HG03521 (cell line): ENCODE measurements around the gene BBS9.
"Not testable (repeated sequence)": the region's sequence is repeated elsewhere in the genome, so short reads cannot be mapped to it uniquely, and the experiment has no call there.

ENCODE experiments used
- ATAC-seq: cut with Tn5 transposase; IDR thresholded peaks from one replicate; pipeline ENCODE4 v1.9.1; 2021; ENCODE audit warnings: mild to moderate bottlenecking, moderate library complexity; ENCODE audit not compliant: unreplicated experiment

Gene BBS9

DNA sequence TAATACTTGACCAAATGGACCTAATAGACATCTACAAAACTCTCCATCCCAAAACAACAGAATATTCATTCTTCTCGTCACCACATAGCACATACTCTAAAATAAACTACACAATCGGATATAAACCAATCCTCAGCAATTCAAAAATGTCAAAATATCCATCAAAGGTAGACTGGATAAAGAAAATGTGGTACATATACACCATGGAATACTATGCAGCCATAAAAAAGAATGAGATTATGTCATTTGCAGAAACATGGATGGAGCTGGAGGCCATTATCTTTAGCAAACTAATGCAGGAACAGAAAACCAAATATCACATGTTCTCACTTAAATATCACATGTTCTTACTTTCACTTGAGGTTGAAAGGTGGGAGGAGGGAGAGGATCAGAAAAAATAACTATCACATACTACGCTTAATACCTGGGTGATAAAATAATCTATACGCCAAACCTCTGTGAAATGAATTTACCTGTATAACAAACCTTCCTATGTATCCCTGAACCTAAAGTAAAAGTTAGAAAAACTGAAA, 142.5 kb downstream of the BBS9 start:
- not testable (repeated sequence) for ATAC-seq

DNA sequence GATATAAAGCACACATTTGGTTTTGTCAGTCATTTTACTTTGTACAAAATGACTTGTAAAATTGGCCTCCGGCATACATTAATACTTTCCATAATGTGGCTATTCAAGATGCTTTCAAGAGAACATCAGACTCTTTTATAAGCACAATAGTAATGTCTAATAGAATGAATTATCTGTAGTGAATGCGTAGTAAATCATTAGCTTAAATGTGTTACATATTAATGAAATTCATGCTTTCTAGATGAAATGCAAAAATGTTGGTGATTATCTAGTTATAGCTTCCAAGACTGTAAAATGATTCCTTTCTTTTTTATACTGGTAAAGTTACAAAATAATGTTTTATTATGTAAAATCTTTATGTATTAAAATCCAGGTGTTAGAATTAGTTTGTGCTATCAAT, 144.0 kb downstream of the BBS9 start:
- ATAC-seq, result no peak

DNA sequence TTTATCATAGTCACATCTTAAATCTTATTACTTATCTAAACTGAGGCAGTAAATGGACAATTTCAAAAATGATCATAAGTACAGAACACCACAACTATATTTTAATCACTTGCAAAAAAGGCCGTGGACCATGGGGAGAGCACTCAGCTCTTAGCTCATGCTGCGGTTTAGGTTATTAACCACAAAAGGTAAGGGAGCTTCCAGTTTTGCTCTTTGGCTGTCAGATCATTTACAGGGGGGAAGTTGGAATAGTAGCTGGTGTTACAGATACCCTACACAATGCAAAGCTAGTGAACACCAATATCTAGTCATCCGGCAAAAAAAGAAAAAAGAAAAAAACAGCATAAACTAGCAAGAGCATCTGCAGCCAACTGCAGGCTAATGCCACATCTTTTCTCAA, 147.0 kb downstream of the BBS9 start:
- no peak for ATAC-seq

DNA sequence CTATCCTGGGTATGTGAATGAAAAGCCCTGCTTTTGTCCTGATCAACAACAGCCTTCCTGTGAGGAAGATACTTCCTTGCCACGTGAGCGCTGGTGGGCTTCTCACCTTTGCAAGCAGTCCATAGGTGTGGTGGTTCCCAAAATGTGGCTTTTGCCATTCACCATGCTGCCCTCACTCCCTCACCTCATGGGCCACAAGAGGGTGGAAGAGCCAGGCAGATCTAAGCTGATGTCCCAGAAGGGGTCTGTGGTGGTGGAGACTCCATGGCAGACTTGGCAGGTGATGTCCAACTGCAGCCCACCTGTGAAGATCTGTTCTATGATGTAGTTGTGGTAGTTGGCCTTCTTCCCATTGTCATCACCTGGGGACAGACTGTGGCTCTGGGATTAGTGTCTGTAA, 147.4 kb downstream of the BBS9 start:
- no peak for ATAC-seq

DNA sequence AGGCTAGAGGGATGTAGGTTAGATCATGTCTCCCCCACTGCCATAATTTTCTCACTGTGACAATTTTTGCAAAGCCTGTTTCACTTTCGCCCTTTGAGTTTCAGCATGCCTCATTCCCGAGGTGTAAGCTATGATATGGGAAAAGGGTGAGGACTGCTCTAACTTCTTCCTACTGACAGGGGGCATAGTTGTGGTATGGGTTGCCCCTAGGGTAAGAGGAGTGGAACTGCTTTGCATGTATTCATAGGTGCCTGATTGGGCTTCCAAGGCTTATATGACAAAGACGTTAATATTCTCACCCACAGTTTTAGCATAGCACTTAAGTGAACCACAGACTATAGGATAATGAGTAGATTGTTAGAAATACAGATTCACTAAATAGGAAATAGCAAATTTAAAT, 148.7 kb downstream of the BBS9 start:
- no peak for ATAC-seq

DNA sequence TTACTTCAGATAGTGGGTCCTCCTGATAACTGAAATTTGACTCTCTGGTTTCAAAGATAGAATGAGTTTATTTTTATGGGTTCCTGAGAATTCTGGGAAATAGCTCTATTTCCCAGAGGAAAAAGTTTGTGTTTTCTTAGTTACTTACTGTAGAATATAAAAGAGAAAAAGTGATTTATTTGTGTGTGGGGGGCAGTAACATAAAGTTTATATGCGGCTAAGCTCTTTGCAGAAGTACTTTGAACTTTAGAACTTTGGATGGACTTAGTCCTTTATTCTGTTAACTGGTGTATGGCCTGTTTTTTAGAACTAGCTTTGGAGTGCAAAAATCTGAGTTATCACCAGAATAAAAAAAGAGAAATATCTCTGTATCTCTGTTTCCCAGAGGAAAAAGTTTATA, 157.1 kb downstream of the BBS9 start:
- no peak for ATAC-seq

DNA sequence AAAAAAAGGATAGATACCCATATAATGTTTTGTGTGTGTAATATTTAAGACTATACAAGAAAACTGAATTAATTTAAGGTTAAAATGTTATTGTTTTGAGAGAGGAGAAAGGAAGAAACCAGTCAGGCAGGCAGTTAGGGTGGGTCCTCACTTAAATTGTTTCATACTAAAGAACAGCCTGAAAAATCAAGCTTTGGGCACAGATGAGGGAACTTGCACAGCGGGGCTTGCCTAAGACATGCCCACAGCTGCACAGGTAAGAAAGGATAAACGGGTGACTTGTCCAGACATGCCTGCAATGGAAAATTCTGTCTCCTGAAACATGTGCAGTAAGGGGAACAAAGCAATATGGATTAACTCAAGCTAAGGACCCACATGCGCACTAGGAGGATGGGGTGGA, 158.4 kb downstream of the BBS9 start:
- ATAC-seq, result no peak

DNA sequence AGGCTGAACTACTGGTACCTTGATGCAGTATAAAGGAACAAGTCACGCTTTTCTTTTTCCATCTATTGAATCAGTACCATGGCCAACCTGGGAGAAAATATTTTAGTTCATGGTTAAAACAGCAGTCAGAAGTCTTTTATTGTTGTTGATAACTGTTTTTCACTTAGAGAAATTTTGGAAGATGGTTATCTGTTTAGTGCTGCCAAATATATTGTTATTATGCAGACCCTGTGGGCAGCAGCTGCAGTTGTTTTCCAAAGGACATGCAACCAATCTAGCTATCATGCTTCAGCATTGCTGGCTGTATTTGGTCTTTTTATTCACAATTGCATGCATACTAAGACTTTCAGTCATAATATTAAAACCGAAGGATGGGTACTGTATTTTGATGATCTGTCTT, 169.5 kb downstream of the BBS9 start:
- no peak for ATAC-seq

DNA sequence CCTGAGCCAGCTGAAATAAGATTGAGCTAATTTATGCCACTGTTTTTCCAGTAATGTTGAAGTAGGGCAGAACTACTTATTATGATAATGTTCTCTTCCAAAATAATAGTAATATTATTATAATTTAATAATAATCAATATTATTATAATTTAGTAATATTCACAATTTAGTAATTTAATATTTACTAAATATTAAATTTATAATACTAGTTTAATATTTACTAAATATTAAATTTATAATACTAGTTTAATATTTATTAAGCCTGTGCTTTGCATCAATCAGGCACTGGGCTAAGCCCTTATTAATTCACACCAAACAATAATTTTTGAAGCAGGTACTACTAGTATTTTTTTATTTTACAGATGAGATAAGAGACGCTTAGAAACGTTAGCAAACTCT, 170.1 kb downstream of the BBS9 start:
- ATAC-seq, result no peak

DNA sequence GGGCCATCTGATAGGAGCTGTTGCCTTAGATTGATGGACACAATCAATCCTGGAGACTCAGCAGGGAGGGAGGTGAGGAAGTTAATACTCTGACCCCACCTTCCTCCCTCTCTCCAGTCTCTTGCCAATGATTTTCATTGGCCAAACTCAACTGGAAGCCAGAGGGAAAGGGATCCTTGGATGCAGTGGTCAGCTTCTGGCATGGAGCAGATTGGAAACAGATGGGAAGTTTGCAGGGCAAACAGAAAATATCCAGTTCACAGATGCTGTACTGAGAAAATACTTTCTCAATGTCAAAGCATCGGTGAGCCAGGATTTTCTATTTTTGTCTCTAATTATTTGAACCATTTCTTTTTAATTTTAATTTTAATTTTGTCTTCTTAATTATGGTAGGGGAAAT, 170.8 kb downstream of the BBS9 start:
- ATAC-seq, result no peak

DNA sequence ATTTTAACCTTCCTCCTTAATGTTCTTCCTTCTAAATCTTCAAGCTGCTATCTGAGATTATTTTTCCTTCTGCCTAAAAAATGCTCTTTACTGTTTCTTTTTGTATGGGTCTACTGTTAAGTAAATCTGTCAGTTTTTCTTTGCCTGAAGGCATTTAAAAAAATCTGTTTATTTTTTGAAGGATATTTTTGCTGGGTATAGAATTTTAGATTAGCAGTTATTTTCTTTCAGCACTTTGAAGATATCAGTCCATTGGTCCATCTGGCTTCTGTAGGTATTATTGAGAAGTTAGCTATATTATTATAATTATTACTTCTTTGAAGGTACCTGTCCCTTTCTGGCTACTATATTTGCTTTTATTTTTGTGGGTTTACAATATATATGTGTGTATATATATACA, 171.4 kb downstream of the BBS9 start:
- no peak for ATAC-seq

DNA sequence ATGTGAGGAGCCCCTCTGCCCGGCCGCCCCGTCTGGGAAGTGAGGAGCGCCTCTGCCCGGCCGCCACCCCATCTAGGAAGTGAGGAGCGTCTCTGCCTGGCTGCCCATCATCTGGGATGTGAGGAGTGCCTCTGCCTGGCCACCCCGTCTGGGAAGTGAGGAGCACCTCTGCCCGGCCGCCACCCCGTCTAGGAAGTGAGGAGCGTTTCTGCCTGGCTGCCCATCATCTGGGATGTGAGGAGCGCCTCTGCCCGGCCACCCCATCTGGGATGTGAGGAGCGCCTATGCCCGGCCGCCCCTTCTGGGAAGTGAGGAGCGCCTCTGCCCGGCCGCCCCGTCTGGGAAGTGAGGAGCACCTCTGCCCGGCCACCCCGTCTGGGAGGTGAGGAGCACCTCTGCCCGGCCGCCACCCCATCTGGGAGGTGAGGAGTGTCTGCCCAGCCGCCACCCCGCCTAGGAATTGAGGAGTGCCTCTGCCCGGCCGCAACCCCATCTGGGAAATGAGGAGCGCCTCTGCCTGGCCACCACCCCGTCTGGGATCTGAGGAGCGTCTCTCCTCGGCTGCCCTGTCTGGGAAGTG, 174.7 kb downstream of the BBS9 start:
- not testable (repeated sequence) for ATAC-seq

DNA sequence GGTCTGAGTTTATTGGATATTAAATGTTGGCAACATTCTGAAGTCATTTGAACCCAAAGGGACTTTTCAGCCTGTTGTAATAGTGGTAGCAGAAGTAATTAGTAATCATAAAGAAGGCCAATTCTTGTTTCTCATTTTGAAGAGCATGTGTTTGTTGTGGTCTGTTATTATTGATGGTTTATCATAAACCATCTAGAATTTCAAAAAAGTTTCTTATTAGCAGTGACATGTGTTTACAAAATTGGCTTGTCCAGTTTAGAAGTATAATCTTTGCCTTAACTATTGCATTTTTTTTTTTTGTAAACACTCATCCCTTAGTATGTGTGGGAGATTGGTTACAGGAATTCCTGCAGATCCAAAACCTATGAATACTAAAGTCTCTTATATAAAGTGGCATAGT, 177.8 kb downstream of the BBS9 start:
- ATAC-seq, result no peak

DNA sequence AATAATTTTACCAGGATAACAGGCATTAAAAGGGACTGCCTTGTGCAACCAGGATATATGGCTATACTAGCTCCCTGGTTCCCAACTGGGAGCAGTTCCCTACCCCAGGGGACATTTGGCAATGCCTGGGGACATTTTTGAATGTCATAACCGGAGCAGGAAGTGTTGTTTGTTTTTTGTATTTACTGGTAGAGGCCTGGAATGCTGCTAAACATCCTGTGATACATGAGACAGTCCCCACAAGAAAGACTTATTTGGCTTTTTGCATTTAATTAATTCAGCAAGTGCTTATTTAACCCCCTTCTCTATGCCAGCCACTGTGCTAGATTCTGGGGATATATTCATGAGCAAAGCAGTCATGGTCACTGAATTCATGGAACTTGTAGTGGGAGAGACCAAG, 181.2 kb downstream of the BBS9 start:
- no peak for ATAC-seq

DNA sequence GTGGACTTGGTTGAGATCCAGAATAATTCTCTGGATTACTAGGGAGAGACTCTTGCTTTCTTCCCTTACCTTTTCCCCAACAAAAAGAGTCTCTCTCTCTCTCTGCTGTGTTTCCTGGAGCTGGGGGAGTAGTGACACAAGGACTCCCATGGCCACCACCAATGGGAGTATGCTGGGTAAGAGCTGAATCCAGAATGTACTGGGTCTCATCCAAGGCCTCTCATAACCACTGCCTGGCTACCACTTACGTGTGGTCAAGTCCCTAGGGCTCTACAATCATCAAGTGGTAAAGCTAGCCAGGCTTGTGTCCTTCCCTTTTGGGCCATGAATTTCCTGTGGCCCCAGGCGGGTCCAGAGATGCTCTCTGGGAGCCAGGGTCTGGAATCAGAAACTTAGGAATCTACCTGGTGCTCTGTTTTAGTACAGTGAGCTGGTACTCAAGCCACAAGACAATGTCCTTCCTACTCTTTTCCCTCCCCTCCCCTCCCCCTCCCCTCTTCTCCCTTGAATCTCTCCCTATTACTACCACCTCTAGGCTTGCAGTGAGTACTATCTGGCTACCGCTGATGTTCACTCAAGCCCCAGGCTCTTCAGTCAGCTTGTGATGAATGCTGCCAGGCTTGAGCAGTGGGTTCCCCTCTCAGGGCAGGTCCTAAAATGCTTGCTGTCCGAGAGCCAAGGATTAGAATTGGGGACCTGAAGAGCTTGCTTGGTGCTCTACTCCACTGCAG, 196.6 kb downstream of the BBS9 start:
- no peak for ATAC-seq

DNA sequence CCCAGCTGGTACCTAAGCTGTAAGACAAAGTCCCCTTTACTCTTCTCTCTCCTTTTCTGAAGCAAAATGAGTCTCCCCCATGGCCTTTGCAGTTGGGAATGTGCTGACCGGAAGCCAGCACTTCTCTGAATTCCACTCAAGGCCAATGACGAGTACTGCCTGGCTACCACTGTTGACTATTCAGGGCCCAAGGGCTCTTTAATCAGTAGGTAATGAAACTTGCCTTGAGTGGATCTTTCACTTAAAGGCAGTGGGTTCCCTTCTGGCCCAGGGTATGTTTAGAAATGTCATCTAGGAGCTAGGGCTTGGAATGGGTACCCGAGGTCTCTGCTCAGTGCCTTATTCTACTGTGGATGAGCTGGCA, 197.1 kb downstream of the BBS9 start:
- ATAC-seq, result no peak

DNA sequence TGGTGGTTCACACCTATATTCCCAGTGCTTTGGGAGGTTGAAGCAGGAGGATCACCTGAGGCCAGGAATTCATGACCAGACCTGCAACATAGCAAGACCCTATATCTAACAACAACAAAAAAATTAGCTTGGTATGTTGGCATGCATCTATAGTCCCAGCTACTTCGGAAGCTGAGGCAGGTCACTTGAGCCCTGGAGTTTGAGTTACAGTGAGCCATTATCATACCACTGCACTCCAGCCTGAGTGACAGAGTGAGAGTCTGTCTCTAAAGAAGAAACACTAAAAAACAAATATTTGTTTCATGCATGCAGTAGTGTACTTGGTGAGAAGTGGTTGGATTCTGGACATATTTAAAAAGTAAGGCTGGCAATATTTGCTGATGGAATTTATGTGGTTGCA, 198.1 kb downstream of the BBS9 start:
- ATAC-seq, result no peak

DNA sequence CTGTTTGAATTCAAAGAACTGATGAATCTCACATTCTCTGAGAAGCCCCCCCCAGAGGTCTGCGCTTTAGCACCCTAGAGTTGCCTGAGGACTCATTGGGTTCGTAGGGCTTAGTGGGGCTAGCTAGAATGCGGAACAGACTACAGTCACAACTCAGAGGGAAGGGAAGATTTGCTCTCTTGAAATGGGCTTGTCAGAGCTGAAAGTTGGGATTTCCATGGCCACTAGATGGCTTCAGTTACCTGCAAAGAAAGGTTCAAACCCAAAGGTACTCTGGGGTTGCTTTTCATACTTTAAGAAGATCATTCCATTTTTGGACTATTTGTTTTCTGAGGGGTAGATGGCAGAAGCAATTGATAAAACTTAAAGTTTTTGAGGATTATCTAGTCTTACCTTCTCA, 205.0 kb downstream of the BBS9 start:
- no peak for ATAC-seq

DNA sequence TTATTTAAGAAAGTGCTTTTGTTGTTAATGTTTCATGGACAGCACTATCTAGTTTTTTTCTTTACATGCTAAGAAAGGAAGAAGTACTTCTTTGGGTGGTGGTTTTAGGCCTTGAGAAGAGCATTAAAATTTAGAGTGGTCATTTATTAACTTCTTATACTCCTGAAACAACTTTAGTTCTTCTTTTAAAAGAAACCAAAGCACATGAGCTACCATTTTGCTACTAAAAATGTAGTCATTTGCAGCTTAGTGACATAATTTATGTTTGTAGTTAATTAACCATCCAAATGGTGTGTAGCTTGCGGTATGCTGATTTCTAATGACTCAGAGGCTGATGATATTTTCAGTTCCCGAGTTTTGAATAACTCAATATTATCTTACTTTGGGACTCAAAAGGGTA, 207.5 kb downstream of the BBS9 start:
- no peak for ATAC-seq

DNA sequence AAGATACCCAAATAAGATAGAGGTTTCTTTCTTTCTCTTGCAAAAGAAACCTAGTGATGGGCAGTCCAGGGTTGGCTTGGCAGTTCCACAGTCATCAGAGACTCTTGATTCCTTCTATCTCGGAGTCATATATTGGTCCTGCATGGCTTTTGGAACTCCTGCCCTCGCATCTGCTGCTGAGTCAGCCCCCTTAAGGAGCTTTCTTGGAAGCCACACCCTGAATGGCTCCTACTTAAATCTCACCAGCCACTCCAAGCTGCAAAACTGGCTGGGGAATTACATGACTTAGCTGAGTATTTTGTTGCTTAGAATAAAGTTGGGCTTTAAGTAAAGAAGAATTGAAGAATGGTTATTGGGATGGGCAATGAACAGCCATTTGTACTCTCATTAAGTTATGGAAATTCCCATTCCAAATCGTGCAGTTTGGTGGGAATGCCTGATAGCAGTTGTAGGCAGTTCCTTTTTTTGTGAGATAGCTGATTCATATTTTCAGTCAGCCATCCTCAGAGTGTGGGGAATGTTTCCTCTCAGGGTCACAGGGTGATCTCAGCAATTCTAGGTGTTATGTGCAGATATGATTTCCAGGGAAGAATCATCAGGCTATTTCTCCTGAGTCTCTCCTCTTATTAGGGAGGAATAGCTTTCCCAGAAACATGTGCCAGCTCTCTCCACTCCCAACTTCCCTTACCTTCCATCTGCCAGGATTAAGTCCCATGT, 209.9 kb downstream of the BBS9 start:
- no peak for ATAC-seq

DNA sequence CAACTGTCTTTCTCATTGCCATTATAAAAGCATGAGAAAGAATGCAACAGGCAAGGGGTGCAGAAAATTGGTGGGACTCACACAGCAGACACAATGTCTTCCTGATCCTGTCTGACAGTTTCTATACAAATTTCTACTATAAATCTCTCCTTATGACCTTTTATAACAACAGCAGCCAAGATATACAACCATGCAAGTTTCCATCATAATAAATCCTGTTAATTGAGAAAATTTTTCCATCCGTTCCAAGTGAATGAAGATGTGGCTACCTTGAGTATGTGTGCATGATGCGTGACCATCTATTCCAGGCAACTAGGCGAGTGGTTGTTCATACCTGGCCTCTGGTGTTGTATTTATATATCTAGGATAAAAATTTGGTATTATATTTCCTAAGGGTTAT, 216.7 kb downstream of the BBS9 start:
- no peak for ATAC-seq

DNA sequence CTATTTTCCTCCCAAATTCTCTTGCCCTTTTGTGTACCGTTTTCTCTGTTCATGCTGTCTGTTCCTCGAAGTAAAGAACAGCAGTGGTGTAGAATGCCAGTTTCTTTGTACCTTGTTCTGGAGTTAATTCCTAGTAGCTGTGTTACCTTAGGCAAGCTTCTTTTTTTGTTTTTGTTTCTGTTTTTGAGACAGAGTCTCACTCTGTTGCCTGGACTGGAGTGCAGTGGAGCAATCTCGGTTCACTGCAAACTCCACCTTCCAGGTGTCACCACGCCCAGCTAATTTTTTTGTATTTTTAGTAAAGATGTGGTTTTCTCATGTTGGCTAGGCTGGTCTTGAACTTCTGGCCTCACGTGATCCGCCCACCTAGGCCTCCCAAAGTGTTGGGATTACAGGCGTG, 221.2 kb downstream of the BBS9 start:
- no peak for ATAC-seq
